ENCODE measurements around the gene LMNTD2.

The LMNTD2 gene

DNA sequence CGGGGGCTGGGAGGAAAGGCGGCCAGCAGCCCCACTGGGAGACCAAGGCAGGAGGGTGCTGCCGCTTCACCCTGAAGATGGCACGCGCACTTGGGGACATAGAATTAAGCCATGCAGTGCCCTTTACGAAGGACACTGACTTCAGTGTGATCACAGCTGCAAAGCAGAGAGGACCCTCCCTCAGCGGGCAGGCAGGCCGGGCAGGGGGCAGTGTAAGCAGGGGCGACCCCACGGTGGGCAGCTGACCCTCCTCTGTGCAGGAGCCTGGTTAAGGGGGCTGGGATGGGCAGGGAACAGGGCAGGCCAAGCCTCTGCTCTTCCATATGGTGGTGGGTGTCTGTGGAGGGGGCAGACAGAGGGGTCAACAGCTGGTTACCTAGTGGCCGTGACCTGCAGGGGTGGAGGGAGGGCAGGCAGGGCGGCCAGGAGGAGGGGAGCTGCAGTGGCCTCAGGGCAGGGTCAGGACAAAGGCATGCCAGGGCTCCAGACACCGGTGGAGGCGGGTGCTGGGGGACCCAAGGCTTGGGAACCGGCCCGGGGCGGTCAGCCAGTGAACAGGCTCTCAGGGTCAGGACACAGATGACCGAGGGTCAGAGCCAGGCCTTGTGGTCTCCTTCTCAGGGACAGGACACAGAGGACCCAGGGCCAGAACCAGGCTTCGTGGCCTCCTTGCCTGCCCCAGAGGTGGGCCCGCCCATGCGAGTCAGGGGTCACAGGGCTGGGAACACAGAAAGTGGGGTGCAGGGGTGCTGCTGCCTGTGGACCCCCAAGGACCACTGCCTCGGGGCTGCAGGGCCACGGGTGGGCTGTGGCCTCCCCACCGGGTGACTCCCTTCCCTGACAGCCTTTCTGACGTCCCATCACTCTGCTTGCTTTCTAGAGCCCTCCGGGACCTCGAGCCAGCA is 7.2 kb downstream of the LMNTD2 start:
- DNase-seq = no peak

DNA sequence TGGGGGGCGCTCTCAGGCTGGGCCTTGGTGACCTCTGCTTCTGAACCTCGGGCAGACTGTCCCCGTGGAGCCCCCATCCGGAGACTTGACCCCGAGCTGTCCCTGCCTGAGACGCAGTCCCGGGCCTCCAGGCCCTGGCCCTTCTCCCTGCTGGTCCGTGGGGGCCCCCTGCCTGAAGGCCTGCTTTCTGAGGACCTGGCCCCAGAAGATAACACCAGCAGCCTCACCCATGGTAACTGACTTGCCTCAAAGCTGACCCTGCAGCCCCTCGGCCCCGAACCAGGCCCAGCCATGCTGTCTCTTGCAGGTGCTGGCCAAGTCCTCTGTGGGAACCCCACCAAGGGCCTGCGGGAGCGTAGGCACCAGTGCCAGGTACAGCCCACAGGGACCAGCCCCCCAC is 8.9 kb downstream of the LMNTD2 start:
- DNase-seq = no peak

DNA sequence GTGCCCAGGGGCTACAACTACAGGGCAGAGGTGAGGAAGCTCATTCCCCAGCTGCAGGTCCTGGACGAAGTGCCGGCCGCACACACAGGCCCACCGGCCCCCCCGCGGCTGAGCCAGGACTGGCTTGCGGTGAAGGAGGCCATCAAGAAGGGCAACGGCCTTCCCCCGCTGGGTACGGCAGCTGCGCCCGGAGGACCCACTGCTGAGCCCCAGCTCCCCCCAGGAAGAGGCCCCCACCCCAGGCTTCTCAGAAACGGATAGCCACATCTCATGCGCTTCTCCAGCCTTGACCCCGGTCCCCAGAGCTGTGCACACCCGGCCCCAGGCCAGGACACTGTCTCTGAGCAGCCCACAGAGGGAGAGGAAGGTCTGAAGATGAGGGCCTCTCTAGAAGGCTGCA is 9.4 kb downstream of the LMNTD2 start:
- no peak for DNase-seq

DNA sequence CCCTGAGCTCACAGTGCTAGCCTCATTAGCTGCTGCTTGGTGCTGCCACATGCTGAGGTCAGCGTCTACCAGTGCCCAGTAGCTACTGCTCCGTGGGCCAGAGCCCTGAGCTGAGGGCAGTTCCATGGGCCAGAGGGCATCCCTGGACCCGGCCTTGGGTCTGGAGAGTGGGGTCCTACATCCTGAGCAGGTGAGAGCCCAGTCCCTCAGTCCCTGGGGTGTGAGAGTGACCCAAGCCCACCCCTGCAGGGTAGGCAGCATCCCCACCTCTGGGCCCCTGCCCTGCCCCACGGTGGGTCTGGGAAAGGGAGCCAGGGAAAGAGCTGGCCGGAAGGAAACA is 9.8 kb downstream of the LMNTD2 start:
- DNase-seq = no peak

DNA sequence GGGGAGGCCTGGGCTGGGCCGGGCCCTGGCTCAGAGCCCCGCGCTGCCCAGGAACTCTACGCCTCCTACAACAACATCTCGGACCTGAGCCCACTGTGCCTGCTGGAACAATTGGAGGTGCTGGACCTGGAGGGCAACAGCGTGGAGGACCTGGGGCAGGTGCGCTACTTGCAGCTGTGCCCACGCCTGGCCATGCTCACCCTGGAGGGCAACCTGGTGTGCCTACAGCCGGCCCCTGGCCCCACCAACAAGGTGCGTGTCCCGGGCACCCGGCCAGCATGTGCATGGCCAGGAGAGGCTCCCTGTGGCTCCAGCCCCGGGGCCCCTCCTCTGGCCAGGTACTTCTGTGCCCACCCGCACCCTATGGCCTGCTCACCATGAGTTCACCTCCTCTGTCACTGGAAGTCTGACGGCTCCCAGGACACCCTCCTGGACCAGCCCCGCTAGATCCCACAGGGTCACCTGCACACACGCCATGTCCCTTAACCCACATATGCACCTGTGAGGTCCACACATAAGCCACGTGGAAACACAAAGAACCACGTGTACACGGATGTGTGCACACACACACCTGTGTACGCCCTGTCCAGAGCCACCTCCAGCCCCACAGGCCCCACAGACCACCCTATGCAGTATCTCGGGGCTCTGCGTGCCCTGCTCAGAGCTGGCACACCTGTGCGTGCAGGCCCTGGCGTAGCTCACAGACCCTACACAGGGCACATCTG is 10.4 kb downstream of the LMNTD2 start:
- no peak for DNase-seq

DNA sequence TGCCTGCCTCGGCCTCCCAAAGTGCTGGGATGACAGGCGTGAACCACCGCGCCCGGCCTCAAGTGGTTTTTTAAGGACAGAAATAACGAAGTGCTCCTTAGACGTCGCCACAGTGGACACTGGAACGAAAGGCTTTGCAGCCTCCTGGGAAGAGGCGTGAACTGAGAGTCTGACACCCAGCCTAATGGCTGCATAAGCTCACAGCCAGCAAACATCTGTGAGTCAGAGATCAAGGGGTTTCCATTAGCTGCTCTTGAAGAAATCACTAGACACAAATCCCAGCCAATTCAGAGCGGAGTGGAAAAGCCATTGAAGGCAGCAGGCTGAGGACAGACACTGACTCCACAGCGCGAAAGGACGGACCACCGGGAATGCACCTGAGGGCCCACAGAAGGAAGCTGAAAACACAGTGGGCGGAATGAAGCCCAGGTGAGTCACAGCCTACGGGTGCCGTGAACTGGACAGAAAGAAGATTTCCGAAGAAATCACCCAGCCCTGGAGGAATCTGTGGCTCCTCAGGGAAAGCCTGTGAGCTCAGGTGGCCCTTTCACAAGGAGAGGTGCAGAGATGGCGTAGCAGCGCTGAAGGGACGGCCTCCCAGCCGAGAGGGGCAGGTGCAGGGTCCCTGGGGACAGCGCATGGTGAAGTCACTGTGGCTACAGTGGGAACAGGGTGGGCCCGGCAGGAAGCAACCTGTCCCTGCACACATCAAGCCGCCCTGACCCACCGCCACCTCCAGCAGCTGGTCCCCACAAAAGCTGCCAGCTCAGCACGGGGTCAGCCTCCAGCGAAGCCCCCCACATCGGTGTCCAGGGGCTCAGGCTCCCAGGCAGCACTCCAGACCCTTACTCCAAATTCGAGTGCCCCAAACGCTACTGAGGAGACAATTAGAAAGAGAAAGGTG is 11.6 kb downstream of the LMNTD2 start:
- no peak for DNase-seq

DNA sequence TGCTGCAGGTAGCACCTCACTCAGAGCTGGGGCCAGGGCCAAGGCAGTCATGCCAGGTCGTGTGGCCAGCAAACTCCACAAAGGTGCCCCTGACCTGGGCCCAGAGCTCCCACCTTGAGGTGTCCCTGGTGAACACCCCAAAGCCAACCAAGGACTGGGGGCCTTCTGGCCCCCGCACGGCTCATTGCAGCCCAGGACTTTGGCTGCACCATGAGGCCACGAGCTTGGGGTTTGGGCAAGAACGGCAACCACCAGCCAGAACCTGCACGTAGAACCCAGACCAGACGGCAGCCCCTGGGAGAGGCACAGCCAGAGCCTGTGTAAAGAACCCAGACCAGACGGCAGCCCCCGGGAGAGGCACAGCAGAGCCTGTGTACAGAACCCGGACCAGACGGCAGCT is 15.4 kb downstream of the LMNTD2 start:
- no peak for DNase-seq

DNA sequence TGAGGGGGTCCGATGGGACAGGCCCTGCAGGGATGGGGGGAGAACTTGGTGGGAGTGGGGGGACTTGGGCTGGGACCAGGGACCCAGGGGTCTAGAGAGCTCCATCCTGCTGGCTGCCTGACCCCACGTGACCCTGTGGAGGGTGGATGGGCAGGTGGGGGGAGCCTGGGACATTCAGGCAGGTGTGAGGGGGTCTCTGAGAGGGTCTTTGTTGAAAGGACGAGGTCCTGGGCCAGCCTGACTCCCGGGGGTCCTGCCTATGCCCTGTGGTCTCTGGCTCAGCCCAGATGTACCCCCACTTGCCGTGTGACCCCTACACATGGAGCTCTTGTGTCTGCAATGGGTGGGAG is 15.7 kb downstream of the LMNTD2 start:
- no peak for DNase-seq

DNA sequence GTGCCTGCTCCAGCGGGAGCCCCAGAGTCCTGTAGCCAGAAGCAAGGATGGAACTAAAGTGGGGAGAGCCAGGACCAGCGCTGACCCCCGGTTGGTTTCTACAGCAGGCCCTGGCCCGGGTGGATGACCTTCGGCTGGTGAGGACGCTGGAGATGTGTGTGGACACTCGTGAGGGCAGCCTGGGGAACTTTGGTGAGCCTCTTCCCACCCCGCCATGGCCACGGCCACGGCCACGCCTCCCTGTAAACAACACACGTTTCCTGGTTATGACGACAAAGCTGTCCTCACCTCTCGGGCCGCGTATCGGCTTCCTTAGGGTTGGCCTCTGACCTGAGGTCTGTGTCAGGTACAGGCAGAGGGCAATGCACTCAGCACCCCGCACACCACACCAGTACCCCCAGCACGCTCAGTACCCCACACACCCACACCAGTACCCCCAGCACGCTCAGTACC is 19.1 kb downstream of the LMNTD2 start:
- peak in 1 of 5 experiments; percentile 1 for DNase-seq

DNA sequence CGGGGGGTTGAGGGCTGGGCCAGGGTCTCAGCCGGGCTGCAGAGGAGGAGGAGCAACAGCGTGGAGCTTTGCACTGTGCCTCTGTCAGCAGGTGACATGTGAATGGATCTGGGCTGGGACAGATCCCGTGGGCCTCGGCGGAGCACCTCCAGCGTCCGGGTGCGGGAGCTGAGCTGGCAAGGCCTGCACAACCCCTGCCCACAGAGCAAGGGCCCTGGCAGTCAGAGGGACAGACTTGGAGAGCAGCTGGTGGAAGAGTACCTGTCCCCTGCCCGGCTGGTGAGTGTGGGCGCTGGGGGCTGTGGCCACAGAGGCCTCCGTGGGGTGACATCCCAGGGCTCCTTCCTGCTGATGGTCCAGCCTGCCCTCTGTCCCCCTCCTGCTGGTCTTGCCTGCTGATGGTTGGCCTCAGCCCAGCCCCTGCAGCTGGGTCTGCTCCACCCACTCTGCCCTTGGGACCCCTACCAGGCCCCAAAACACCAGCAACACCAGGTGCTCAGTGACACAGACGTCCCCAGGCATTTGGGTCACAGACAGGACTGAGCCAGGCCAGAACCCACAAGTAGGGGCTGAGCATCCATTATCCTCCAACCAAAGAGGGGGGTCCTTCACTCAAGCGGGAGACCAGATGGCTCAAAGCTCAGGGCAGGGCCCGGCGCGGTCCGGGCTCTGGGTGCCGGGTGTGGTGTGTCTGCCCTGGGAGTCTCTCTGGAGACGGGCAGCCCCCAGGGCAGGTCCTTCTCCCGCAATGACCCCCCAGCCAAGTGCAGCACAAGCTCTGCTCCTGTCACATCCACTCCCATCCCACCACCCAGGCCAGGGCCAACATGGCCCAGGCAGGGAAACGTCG is 19.7 kb downstream of the LMNTD2 start:
- no peak for DNase-seq

DNA sequence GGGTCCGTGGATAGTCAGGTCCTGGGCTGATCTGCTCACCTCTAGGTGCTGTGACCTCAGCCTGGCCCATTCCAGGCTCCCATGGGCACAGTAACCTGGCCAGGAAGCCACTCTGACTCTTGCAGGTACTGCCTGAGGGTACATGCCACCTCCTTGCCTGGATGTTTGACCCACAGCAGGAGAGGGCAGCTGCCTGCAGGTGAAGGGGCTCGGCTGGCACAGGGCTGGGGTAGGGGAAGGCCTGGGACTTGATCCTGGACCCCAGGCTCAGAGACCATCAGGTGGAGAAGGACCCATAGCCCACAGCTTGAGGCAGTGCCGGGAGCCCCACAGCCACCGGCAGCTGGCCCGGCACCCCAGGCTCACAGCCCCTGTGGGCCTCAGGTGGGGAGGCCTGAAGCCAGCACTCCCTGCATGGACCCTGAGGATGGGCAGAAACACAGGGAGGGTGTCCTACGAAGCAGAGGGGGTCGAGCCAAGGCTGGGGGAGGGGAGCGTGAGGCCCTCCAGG is 20.5 kb downstream of the LMNTD2 start:
- DNase-seq = no peak

DNA sequence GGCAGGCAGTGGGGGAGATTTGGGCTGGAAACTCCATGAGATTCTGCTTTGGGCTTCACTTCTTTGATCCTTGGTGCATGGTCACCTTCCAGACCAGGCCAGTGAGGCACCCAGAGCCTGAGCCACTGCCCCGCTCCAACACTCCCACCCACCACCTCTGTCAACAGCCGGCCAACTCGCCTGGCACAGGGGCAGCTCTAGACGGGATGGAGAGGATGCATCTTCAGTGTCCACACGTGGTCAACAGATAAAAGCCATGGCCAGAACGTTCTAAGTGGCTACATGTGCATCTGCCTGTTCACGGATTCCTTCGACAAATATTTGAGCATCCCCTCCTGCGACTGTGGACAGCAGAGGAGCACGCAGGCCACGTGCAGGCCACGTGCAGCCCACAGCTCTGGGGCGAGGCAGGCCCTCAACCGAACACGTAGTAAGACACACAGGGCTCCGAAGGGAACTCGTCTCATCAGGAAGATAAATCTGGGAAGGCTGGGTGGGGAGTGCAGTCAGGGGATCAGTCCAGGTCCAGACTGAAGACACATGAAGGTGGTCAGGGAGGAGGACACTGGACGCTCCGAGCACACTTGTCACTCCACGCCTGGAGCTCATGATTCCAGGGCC is 22.0 kb downstream of the LMNTD2 start:
- DNase-seq = peak in 1 of 5 experiments; percentile 1

DNA sequence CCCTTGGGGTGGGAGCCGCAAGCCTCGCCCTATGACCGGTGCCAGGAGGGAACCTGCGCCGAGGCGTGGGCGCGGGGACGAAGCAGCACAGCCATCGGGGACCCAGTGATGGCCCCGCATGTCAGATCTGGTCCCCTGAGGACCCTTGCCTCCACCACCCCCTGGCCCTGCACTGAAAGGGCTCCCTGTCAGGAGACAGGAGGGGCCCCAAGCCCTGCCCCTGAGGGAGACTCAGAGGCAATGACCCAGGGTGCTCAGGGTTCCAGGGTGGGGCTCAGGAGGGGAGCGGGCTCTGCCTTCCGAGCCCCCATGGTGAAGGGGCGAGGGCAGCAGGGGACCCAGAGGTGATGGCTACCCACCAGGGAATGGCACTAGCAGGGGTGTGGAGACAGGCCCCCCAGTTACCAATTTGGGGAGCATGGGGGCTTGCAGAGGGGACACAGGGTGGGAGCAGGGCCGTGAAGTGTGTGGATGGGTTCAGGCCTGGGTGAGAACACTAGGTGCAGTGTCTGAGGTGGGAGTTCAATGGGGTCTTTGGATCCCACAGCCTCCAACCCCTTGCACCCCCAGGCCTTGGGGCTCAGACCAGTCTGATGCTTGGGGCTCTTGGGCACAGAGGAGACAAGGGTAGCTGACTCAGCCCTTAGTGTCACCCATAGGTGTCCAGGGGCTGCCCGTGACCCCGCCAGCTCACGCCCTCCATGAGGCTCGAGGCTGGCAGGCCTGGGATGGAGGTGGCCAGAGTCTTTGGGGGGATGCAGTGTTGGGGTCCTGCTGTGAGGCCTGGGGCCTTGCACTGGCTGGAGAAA is 22.7 kb downstream of the LMNTD2 start:
- no peak for DNase-seq

DNA sequence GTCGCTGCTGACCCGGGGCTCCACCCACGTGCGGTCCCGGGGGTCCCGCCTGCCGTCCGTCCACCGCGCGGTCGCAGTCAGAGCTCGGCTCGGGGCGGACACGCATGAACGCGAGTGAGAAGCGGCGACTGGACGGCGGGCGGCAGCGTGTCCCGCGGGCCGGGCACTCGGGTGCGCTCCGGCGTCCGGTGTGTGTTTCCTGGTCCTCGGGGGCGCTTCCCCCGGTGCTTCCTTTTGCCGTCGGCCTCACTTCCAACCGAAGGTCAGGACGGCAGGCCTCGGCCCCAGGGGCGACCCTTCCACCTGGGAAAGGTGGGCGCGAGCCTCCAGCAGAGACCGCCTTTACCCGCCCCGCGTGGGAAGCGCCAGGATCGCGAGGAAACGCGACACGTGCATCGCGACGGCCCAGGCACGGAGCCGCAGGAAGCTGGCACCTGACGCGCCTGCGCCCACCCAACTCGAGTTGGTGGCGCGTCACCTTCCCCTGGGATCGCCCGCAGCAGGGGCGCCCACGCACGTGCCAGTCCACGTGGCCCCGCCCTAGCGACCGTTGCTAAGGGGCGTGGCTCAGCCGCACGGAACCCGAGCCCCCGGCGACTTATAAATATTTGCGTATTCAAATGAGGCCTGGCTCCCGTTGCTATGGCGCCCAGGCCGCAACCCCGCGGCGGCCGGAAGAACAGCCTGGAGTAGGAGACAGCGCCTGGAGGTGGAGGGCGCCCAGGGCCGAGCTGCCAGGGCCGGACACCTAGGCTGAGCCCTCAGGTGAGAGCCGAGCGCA is 23.5 kb downstream of the LMNTD2 start, which contains the start of gene LRRC56:
Gene LRRC56, plus strand, starts transcription at position 687 of the 781 bp plus-strand sequence. CDS start 3,158 bp downstream, outside the sequence.
- DNase-seq = peak; percentile 79 to 94 (median 88)

DNA sequence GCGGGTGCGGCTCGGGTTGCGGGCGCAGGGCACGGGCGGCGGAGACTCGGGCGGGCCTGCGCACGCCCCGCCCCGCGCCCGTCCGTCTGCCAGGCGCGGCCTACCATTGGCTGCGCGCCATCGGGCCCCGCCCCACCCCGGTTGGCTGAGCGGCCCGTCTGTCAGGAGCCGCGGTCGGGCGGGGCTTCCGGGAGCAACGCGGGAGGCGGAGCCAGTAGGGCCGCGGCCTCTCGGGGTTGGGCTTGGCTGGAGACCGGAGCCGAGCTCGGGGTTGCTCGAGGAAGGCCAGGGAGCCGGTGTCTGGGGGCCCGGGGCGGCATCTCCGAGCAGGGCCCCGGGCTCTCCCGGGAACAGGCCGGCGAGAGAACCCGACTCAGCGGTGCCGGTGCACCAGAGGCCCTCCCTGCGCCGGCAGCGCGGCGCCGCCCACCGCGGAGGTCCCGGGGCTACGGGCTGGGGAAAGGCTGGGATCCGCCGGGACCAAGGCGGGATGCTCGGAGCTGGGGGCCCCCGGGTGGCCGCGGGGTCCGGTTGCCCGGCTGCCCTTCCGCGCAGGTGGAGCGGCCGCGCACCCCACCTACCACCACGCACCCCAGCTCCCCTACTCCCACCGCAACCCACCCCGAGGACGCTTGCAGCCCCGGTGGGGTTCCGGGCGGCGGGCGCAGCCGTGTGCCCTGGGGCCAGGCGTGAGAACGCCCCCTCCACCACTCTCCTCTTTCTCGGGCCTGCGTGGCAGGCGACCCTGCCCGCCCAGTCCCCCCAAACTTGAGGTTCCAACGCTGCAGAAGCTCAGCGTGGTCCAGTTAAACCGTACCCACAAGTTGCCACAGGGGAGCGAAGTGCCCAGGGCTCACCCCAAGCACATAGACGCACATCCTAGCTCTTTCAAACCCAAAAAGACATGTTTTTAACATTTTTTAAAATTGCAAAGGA is 24.8 kb downstream of the LMNTD2 start, which contains the start of gene HRAS:
Gene HRAS, minus strand, starts transcription at position 58 of the 936 bp plus-strand sequence.
- DNase-seq = peak; percentile 92 to 97 (median 95)

DNA sequence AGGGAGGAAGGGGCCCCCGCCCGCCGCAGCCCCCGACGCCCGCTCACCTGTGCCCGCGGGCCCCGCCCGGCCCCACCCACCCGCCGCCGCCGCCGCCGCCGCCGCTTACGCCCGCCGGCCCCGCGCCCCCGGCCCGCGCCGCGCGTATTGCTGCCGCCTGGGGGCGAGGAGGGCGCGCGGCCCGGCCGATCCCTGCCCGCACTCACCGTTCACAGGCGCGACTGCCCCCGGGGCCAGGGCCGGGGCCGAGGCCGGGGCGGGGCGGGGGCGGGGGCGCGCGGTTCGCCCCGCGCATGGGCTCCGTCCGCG is 25.4 kb downstream of the LMNTD2 start:
- no peak for DNase-seq

DNA sequence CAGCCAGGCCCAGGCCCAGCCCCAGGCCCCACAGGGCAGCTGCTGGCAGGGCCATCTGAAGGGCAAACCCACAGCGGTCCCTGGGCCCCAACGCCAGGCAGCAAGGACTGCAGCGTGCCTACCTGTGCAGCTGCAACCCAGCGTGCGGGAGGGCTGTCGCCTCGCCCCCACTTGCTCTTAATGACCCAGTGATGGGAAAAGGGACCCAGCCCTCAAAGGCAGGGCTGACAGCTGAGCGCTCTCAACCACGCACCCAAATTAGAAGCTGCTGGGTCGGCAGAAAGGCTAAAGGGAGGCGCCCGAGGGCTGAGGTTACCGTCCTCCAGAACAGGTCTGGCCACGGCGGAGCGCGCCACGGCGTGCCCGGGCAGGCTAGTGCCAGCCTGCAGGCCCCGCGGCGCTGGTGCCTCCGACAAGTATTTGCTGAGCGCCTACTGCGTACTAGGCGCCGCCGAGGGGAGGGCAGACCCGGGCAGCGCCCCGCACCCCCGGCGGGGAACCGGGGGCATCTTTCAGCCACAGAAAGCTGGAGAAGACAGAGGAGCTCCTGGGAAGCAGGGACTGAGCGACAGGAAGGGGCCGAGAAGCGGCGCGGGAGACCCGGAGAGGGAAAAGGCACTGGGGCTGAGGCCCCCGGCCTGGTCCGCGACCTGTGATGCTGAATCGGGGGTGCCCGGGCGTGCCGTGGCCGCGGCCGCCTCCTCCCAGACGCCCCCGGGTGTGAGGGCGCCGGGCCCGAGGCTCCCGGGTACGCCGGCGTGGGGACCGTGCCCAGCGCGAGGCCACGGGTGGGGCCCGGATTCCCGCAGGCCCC is 25.9 kb downstream of the LMNTD2 start:
- DNase-seq = peak in 1 of 5 experiments; percentile 67

Measured in T-helper 2 cell (primary cell).